Measurements from ENCODE around the gene KCNG2. TPM values are rescaled to one million over a fixed set of nuclear protein-coding genes. Genes with fewer than 3 reads are reported as not detected.

The KCNG2 gene
- total and polyA plus RNA-seq, 2 of the 4 experiments (the other 2 are of a cell fraction) = not detected

- H3K4me1 ChIP-seq (ENCODE audit: control insufficient read depth, insufficient read depth, low read length) = no peaks in the 10 kb centered on the region
- no peak overlapping the region for H2AK5ac ChIP-seq (ENCODE audit: low read depth, low read length)
- H3K4ac ChIP-seq (ENCODE audit: low read depth, low read length) = no peak overlapping the region
- intact Hi-C loops (cut with micrococcal nuclease) = no loop called here
- no peak overlapping the region for H3K9ac ChIP-seq (ENCODE audit: low read depth, low read length)
- ATAC-seq (ENCODE audit: low read depth) = no peak
- no peak overlapping the region for H3K4me2 ChIP-seq (ENCODE audit: low read depth, low read length)
- BruUV-seq (replicated peaks) = no TSS peak
- H4K91ac ChIP-seq (ENCODE audit: insufficient read depth, low read depth, low read length) = no peak overlapping the region
- no peaks in the 10 kb centered on the region for H3K27me3 ChIP-seq (ENCODE audit: control insufficient read depth, insufficient read depth, low read length)
- no peak overlapping the region for H3K4me3 ChIP-seq (ENCODE audit: insufficient read depth, low read depth, low read length)
- H3K79me1 ChIP-seq (ENCODE audit: low read depth in 1 of 2, low read length in 2 of 2) = 0 out of 4 replicates have a peak, but pooled peaks cover 0 to 3% of the 10 kb centered on the region in 2 experiments
- no peak overlapping the region for H3K18ac ChIP-seq (ENCODE audit: low read depth, low read length)
- H2AK9ac ChIP-seq (replicated peaks; ENCODE audit: low read depth, low read length, poor library complexity) = no peak overlapping the region
- no peak overlapping the region for H4K5ac ChIP-seq (ENCODE audit: low read depth, low read length)
- no peak overlapping the region for H3K56ac ChIP-seq (ENCODE audit: extremely low read depth, insufficient read depth, low read length)
- H3K9me1 ChIP-seq (ENCODE audit: insufficient read depth, low read length) = no peaks in the 10 kb centered on the region
- peaks cover 27% of the 10 kb centered on the region for H3K36me3 ChIP-seq (ENCODE audit: control insufficient read depth, insufficient read depth, low read length)
- H2BK15ac ChIP-seq (ENCODE audit: low read depth, low read length) = no peak overlapping the region
- no peak overlapping the region for H2BK20ac ChIP-seq (ENCODE audit: low read depth, low read length)
- CTCF ChIA-PET = no interaction called here
- H3K9me3 ChIP-seq (ENCODE audit: control insufficient read depth, insufficient read depth, low read length) = no peaks in the 10 kb centered on the region
- H2BK5ac ChIP-seq (ENCODE audit: low read depth, low read length, poor library complexity, severe bottlenecking) = no peak overlapping the region
- POLR2A ChIA-PET (ENCODE audit: unreplicated experiment) = no interaction called here
- TF ChIP-seq FOS (IDR thresholded peaks at IDR 0.05; ENCODE audit: low read depth, low read length) (no peak), POLR2A (IDR thresholded peaks at IDR 0.05; ENCODE audit: low read depth, low read length) (no peak), CTCF (conservative IDR thresholded peaks at IDR 0.05; ENCODE audit: low read depth, low read length) (no peak), NFE2L2 (IDR thresholded peaks at IDR 0.05; ENCODE audit: low read depth, low read length) (no peak), USF2 (IDR thresholded peaks at IDR 0.05; ENCODE audit: low read depth, low read length) (no peak), MAZ (IDR thresholded peaks at IDR 0.05; ENCODE audit: borderline replicate concordance, low read depth, low read length) (no peak), ELK1 (IDR thresholded peaks at IDR 0.05; ENCODE audit: borderline replicate concordance, low read depth, low read length) (no peak)
- in situ Hi-C loops (cut with MboI; ENCODE audit: low sequenced_read_pairs) = no loop called here
- no peak overlapping the region for H2AFZ ChIP-seq (replicated peaks; ENCODE audit: low read length, poor library complexity)
- no peak overlapping the region for H3K14ac ChIP-seq (replicated peaks; ENCODE audit: low read depth, low read length)
- no peak for DNase-seq
- no peak overlapping the region for H3K23ac ChIP-seq (ENCODE audit: low read depth, low read length)
- no peak overlapping the region for H3K27ac ChIP-seq (ENCODE audit: insufficient read depth, low read length)
- dilution Hi-C loops (cut with HindIII; ENCODE audit: low sequenced_read_pairs, unreplicated experiment) = no loop called here
- 97% methylated on average over 6 of the region's 11 CpGs; no CpG with 5 or more reads in 1 of the 2 experiments for WGBS, 2 experiments (ENCODE audit: extremely low coverage in 2 of 2, insufficient read length in 1 of 2)
- no peak overlapping the region for H2BK120ac ChIP-seq (ENCODE audit: low read depth, low read length)
- no peak overlapping the region for H4K8ac ChIP-seq (ENCODE audit: low read depth in 2 of 2, low read length in 2 of 2)
- no peaks in the 10 kb centered on the region for H4K20me1 ChIP-seq (ENCODE audit: insufficient read depth, low read length)
Measured at GRCh38 chr18:79756826-79757225, 40.9 kb upstream of the KCNG2 start.

Measured in IMR-90 (cell line).